Measurements from ENCODE around the gene PPARD.

- TF ChIP-seq CTCF (IDR thresholded peaks at IDR 0.05 in 8 of 11, conservative IDR thresholded peaks at IDR 0.05 in 3 of 11) = no peak
- TF ChIP-seq POLR2A (IDR thresholded peaks at IDR 0.05) = no peak
Measured at GRCh38 chr6:35302604-35303241, 39.6 kb upstream of the PPARD start.

Data from spleen (tissue), 7 donors.